ENCODE measurements around the gene NKD1. TPM values are rescaled to one million over a fixed set of nuclear protein-coding genes. Genes with fewer than 3 reads are reported as not detected.
A peak's percentile ranks its signal among the peaks of the same experiment; 100 is the strongest.

The NKD1 gene
- polyA plus RNA-seq, 3 donors: 0.01 TPM; not detected in 2

- Histone ChIP-seq H4K20me1 (ENCODE audit: insufficient read depth, low read length) (peaks cover 9% of the 10 kb centered on the region), H3K9ac (ENCODE audit: insufficient read depth, low read length, poor library complexity, severe bottlenecking) (peak overlapping the region; percentile 95), H3K4me2 (replicated peaks; ENCODE audit: extremely low read depth, low read length, poor library complexity, severe bottlenecking) (peak overlapping the region; percentile 99), H2AFZ (ENCODE audit: insufficient read depth, low read depth, low read length, poor library complexity, severe bottlenecking) (no peak overlapping the region), H3K4me1 (ENCODE audit: control insufficient read depth in 1 of 2, insufficient read depth in 2 of 2, low read length in 2 of 2) (peaks cover 58 to 63% of the 10 kb centered on the region in 2 donors), H3K4me3 (replicated peaks in 1 of 3; ENCODE audit: low read depth in 2 of 3, low read length in 3 of 3) (peak overlapping the region; percentile 88 to 95 (median 90)), H3K79me2 (ENCODE audit: insufficient read depth, low read length) (peaks cover 69% of the 10 kb centered on the region), H3K9me3 (replicated peaks in 1 of 2; ENCODE audit: control insufficient read depth in 1 of 2, insufficient read depth in 1 of 2, low read length in 2 of 2) (no peaks in the 10 kb centered on the region), H3K27ac (ENCODE audit: low read depth in 1 of 2, low read length in 2 of 2) (peak overlapping the region; percentile 97 to 100), H3K36me3 (replicated peaks in 1 of 2; ENCODE audit: control insufficient read depth in 1 of 2, insufficient read depth in 2 of 2, low read length in 2 of 2) (peaks cover under 1 to 5% of the 10 kb centered on the region in 2 donors), H3K27me3 (ENCODE audit: control insufficient read depth in 2 of 2, insufficient read depth in 2 of 2, low read length in 2 of 2) (no peaks in the 10 kb centered on the region)
- no peaks in the 10 kb centered on the region for H3K27me3 Mint-ChIP-seq (ENCODE audit: low read depth in 3 of 3)
- peaks cover 14 to 29% of the 10 kb centered on the region in 2 donors for H3K36me3 Mint-ChIP-seq
- WGBS (ENCODE audit: insufficient coverage): no CpG with 5 or more reads among the region's 2 CpGs
- intact Hi-C loops (cut with micrococcal nuclease): loop anchor here (1.0 to 10.0 kb wide), 2 partner anchors 9 to 419 kb away; no protein-coding TSS in a partner anchor
- H3K4me1 Mint-ChIP-seq: peaks cover 80% of the 10 kb centered on the region
- DNase-seq: no peak
- no peaks in the 10 kb centered on the region for H3K9me3 Mint-ChIP-seq
- H3K4me3 Mint-ChIP-seq: peak overlapping the region; percentile 95 to 99
- TF ChIP-seq, protein P1, sequence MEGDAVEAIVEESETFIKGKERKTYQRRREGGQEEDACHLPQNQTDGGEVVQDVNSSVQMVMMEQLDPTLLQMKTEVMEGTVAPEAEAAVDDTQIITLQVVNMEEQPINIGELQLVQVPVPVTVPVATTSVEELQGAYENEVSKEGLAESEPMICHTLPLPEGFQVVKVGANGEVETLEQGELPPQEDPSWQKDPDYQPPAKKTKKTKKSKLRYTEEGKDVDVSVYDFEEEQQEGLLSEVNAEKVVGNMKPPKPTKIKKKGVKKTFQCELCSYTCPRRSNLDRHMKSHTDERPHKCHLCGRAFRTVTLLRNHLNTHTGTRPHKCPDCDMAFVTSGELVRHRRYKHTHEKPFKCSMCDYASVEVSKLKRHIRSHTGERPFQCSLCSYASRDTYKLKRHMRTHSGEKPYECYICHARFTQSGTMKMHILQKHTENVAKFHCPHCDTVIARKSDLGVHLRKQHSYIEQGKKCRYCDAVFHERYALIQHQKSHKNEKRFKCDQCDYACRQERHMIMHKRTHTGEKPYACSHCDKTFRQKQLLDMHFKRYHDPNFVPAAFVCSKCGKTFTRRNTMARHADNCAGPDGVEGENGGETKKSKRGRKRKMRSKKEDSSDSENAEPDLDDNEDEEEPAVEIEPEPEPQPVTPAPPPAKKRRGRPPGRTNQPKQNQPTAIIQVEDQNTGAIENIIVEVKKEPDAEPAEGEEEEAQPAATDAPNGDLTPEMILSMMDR (IDR thresholded peaks at IDR 0.05): no peak
- peak overlapping the region; percentile 98 to 100 (median 99) for H3K27ac Mint-ChIP-seq
Observed at GRCh38 chr16:50694206-50694605, 146.0 kb downstream of the NKD1 start.

DNA sequence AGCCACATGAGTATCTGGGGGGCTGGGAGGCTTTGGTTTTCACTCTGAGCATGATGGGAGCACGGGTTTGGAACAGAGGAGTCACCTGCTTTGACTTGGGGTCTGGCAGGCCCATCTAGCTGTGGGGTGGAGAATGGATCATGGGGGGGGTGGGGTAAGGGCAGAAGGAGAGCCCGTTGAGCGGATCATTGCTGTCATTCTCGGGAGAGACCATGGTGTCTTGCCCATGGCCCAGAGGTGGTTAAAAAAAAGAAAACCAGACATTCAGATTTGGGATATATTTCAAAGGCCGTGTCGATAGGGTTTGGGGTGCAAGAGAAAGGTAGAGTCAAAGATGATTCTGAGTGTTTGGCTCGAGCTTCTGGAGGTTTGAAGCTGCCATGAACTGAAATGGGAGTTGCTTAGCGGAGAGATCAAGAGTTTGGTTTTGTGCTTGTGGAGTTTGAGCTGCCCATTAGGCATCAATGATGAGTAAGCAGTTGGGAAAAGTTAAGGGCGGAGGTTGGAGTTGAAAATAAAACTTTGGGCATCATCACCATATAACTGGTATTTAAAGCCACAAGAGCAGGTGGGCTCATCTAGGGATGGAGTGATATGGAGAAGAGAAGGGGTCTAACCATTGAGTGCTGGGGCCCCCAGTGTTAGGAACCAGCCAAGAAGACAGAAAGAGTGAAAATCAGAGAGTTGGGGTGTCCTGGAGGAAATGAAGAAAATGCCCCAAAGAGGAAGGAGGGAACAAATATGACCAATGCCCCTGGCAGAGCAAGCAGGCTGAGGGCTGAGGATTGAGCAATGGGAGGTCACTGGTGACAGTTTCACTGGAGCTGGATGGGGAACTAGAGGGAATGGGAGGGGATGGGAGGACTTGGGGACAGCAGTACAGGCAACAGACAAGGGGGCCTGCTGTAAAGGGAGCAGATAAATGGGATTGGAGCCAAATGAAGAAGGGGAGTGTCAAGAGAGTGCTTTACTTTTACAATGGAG is 147.1 kb downstream of the NKD1 start:
- no peaks in the 10 kb centered on the region for H3K27me3 ChIP-seq (ENCODE audit: control insufficient read depth in 2 of 2, insufficient read depth in 2 of 2, low read length in 2 of 2)
- H3K4me1 ChIP-seq (ENCODE audit: control insufficient read depth in 1 of 2, insufficient read depth in 2 of 2, low read length in 2 of 2): peaks cover 69 to 74% of the 10 kb centered on the region in 2 donors
- TF ChIP-seq, protein P1 (IDR thresholded peaks at IDR 0.05): no peak
- peaks cover 84% of the 10 kb centered on the region for H3K4me1 Mint-ChIP-seq
- 77% methylated on average over 8 of the region's 9 CpGs for WGBS (ENCODE audit: insufficient coverage)
- peak overlapping the region; percentile 88 to 95 (median 90) for H3K4me3 ChIP-seq (replicated peaks in 1 of 3; ENCODE audit: low read depth in 2 of 3, low read length in 3 of 3)
- peaks cover 20% of the 10 kb centered on the region for H4K20me1 ChIP-seq (ENCODE audit: insufficient read depth, low read length)
- H3K27ac Mint-ChIP-seq: peak overlapping the region; percentile 98 to 100 (median 99)
- peak overlapping the region; percentile 97 to 100 for H3K27ac ChIP-seq (ENCODE audit: low read depth in 1 of 2, low read length in 2 of 2)
- H3K79me2 ChIP-seq (ENCODE audit: insufficient read depth, low read length): peaks cover 81% of the 10 kb centered on the region
- H3K9ac ChIP-seq (ENCODE audit: insufficient read depth, low read length, poor library complexity, severe bottlenecking): peak overlapping the region; percentile 95
- peaks cover 12 to 16% of the 10 kb centered on the region in 2 donors for H3K36me3 ChIP-seq (replicated peaks in 1 of 2; ENCODE audit: control insufficient read depth in 1 of 2, insufficient read depth in 2 of 2, low read length in 2 of 2)
- H3K4me3 Mint-ChIP-seq: peak overlapping the region; percentile 95 to 99
- H3K27me3 Mint-ChIP-seq (ENCODE audit: low read depth in 3 of 3): no peaks in the 10 kb centered on the region
- intact Hi-C loops (cut with micrococcal nuclease): loop anchor here (5.0 to 10.0 kb wide), 2 partner anchors 47 to 421 kb away; partner anchors contain the start of gene CYLD (in 2 of the 2)
- H3K9me3 Mint-ChIP-seq: no peaks in the 10 kb centered on the region
- H2AFZ ChIP-seq (ENCODE audit: insufficient read depth, low read depth, low read length, poor library complexity, severe bottlenecking): no peak overlapping the region
- DNase-seq: peak; percentile 93 to 97 (median 94)
- H3K4me2 ChIP-seq (replicated peaks; ENCODE audit: extremely low read depth, low read length, poor library complexity, severe bottlenecking): peak overlapping the region; percentile 99
- peaks cover 25 to 40% of the 10 kb centered on the region in 2 donors for H3K36me3 Mint-ChIP-seq
- no peaks in the 10 kb centered on the region for H3K9me3 ChIP-seq (replicated peaks in 1 of 2; ENCODE audit: control insufficient read depth in 1 of 2, insufficient read depth in 1 of 2, low read length in 2 of 2)
